Measurements from ENCODE around the gene S100Z.
"Not testable (repeated sequence)": the region's sequence is repeated elsewhere in the genome, so short reads cannot be mapped to it uniquely, and the experiment has no call there.

The S100Z gene

GRCh38 chr5:76888733-76889300 is 39.0 kb downstream of the S100Z start:
- no peak for DNase-seq

- no peak for DNase-seq
Observed at GRCh38 chr5:76893294-76893693, 43.5 kb downstream of the S100Z start.

DNA sequence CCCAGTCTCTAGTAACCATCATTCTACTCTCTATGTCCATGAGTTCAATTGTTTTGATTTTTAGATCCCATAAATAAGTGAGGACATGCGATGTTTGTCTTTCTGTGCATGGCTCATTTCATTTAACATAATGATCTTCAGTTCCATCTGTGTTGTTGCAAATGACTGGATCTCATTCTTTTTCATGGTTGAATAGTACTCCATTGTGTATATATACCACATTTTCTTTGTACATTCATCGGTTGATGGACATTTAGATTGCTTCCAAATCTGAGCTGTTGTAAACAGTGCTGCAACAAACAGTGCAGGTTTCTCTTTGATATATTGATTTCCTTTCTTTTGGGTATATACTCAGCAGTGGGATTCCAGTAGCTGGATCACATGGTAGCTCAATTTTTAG is 46.4 kb downstream of the S100Z start:
- DNase-seq: no peak

GRCh38 chr5:76901522-76901921 is 51.7 kb downstream of the S100Z start:
- no peak for DNase-seq

DNA sequence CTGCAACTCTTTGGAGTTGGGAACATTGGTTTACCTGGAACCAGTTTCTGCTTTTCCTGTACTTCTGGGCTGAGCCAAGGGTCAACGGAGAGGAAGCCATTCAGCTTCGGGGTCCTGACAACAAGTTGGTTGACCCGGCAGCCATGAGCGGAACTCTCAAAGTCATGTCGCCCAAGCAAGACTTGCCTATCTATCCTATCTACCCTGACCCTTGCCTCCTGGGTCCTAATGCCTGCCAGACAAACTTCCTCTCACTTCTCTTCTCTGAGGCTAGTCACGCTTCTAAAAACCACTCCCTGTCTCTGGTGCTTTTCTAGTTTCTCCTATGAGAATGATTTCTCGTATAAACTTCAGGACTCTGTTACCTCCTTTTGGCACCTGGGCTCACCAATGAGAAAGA is 58.4 kb downstream of the S100Z start:
- DNase-seq: no peak

- not testable (repeated sequence) for DNase-seq
Observed at GRCh38 chr5:76910344-76910933, 60.6 kb downstream of the S100Z start.

DNA sequence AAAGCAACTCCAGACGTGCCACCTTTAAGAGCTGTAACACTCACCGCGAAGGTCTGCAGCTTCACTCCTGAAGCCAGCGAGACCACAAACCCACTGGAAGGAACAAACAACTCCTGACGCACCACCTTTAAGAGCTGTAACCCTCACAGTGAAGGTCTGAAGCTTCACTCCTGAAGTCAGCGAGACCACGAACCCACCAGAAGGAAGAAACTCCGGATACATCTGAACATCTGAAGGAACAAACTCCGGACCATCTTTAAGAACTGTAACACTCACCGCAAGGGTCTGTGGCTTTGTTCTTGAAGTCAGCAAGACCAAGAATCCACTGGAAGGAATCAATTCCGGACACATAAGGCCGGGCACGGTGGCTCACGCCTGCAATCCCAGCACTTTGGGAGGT is 64.9 kb downstream of the S100Z start:
- DNase-seq: not testable (repeated sequence)

DNA sequence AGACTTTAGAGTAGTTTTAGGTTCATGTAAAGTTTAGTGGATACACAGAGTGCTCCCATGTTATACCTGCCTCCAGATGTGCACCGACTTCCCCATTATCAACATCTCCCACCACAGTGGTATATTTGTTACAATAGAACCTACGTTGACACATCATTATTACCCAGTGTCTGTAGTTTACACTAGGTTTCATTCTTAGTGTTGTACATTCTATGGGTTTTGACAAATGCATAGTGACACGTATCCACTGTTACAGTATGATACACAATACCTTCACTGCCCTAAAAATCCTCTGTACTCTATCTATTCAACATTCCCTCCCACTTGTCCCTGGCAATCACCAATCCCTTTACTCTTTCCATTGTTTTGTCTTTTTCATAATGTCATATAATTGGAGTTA is 68.7 kb downstream of the S100Z start:
- DNase-seq: no peak

DNA sequence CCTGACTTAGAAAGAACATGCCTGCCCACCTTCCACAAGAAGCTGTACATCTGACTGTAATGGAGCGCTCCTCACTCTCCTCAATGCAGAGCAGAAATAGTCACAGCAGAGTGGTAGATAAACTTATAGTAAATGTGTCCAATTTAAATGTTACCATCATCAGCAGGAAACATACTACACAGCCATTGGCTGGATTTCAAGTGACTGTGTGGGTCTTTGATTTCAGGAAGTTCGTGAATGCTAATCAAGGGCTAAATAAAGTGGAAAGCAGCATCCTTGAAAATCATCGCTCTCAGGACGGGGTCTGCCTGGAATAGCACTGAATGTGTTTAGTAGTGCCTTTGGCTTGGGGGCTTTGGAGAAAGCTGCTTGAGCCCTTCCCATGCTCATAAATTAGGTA is 70.7 kb downstream of the S100Z start:
- no peak for DNase-seq

GRCh38 chr5:76926329-76927105 is 76.7 kb downstream of the S100Z start:
- no peak for DNase-seq

GRCh38 chr5:76927961-76928360 is 78.1 kb downstream of the S100Z start:
- DNase-seq: peak in 1 of 3 experiments; percentile 1

DNA sequence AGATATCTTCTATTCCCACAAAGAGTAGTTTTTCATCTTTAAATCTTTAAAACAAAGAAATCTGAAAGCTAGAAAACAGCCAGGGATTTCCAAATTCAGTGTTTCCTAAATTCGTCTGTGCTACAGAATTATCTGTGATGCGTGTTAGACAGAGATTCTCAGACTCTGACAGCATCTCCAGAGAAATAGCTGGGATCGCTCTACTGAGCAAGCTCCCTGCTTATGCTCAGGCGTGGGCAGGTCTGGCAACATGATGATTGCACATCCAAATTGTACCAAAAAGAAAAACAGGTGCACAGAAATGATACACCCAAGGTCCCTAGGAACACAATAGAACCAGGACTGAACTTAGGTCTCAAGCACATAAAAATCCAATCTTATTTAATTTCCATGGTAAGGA is 80.3 kb downstream of the S100Z start:
- DNase-seq: no peak

DNA sequence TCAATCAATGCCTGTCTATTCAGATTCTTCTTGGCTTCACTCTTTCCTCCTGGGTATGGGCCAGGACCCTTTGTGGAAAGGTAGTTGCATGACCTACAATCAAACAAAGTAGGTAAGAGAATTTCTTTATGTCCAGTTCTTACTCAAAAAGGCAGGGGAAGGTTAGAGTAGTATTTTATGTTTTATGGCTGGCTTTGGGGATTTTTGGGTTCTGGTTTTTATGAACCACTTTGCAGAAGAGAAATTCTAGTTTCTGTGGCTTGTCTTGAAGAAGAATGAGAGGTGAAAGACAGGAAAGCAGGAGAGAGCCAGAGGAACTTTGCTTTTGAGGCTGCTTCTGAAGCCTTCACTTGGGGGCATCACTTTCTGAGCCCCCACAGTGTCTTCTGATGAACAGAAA is 88.4 kb downstream of the S100Z start:
- no peak for DNase-seq

- no peak for DNase-seq
Observed at GRCh38 chr5:76941000-76941399, 91.2 kb downstream of the S100Z start.

DNA sequence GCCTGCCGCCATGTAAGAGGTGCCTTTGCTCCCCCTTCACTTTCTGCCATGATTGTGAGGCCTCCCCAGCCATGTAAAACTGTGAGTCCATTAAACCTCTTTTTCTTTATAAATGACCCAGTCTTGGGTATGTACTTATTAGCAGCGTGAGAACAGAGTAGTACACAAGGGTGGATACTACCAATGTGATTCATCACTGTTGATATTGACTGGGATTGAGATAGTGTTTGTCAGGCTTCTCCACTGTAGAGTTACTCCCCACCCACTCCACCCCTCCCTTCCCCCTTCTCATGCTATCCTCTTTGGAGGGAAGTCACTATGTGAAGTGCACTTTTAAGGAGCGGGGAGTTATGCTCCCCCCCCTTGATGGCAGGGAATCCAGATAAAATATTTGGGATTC is 91.6 kb downstream of the S100Z start:
- DNase-seq: no peak

- DNase-seq: no peak
Observed at GRCh38 chr5:76942581-76942980, 92.8 kb downstream of the S100Z start.

- no peak for DNase-seq
Observed at GRCh38 chr5:76943006-76943405, 93.2 kb downstream of the S100Z start.

DNA sequence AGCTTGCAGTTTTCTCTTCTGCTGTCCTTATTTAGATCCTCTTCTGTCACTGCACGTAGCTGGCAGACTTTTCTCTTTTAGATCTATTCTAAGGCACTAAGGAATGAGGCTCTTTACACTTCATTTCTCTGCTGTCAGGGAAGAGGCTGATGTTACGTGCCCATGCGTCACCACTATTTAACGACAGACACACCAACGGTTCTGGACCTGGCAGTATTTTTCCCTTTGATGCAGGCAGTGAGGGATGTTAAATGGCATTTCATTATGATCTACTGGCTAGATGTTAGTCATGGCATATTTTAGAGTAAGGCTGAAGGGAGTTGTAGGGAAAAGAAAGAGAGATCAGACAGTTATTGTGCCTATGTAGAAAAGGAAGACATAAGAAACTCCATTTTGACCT is 94.8 kb downstream of the S100Z start:
- DNase-seq: no peak

DNA sequence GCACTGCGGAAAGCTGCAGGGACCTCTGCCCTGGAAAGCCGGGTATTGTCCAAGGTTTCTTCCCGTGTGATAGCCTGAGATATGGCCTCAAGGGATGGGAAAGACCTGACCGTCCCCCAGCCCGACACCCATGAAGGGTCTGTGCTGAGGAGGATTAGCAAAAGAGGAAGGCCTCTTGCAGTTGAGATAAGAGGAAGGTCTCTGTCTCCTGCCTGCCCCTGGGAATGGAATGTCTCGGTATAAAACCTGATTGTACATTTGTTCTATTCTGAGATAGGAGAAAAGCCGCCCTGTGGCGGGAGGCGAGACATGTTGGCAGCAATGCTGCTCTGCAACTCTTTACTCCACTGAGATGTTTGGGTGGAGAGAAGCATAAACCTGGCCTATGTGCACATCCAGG is 95.4 kb downstream of the S100Z start:
- not testable (repeated sequence) for DNase-seq

- no peak for DNase-seq
Observed at GRCh38 chr5:76946090-76946489, 96.3 kb downstream of the S100Z start.

- no peak for DNase-seq
Observed at GRCh38 chr5:76947082-76947503, 97.3 kb downstream of the S100Z start.

DNA sequence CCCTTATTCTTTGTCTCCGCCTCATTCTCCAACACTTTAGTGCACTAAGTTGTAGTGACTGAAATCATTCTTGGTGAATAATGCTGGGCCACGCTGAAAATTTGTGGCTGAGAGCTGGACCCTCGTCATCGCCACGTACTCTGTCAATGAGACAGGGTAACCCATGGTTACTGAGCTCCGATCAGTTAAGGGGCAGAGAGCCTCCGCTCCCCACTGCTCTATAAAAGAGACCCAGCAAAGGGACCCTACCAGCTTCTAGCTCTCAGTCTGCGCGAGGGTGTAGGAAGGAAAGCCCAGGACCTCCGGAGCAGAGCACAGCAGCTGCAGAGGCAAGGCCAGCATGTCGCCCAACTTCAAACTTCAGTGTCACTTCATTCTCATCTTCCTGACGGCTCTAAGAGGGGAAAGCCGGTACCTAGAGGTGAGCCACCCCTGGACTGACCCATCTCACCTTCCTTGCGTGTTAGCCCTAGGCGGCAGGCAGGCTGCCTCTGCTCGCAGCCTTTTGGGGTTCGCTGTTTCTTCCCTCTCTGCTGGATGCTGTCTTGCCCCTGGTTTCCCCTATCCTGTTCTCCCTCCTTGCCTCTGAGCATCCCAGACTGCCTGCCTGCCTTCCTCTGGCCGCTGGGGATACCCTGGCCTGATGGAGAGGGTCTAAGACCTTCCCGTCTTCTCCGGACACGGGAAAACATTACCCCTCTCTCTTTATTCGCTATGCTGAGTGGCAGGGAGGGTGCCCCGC is 103.2 kb downstream of the S100Z start, which contains the start of gene CRHBP:
TSS of gene CRHBP (plus strand) at position 251 of the 742 bp plus-strand sequence. CDS start at position 341, 90 bp downstream.
- DNase-seq: no peak

DNA sequence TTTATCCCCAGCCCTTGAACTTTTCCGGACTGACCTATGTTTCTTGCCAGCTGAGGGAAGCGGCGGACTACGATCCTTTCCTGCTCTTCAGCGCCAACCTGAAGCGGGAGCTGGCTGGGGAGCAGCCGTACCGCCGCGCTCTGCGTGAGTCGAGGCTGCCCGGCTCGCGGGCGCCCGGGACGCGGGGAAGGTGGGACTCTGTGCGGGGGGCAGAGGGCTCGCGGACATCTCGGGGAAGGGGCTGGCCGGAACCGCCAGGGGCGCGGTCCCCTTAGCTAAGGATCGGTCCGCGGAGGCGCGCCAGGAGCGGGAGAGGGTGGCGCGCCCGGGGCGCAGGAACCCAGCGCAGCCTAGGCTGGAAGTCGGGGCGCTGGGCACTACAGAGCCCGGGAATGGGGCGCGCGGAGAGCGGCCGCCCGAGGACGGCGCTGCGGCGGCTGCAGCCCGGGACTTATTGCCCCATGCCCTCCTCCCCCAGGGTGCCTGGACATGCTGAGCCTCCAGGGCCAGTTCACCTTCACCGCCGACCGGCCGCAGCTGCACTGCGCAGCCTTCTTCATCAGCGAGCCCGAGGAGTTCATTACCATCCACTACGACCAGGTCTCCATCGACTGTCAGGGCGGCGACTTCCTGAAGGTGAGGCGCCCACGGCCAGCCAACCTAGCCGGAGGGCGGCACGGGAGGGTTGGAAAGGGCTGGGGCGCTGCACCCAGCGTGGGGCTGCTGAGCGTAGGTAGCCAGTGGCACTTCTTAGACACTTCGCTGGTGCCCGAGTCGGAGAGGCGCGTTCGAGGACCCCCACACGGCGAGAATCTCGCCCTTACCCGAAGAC is 104.0 kb downstream of the S100Z start:
- DNase-seq: no peak
